ENCODE data around the gene PINLYP. TPM values are rescaled to one million over a fixed set of nuclear protein-coding genes. Genes with fewer than 3 reads are reported as not detected.
A peak's percentile ranks its signal among the peaks of the same experiment; 100 is the strongest.

PINLYP gene
- total and polyA plus RNA-seq, 2 donors (not counting 1 experiment from before 2014, with no cell fraction given) = 5.1 to 14.7 TPM

DNA sequence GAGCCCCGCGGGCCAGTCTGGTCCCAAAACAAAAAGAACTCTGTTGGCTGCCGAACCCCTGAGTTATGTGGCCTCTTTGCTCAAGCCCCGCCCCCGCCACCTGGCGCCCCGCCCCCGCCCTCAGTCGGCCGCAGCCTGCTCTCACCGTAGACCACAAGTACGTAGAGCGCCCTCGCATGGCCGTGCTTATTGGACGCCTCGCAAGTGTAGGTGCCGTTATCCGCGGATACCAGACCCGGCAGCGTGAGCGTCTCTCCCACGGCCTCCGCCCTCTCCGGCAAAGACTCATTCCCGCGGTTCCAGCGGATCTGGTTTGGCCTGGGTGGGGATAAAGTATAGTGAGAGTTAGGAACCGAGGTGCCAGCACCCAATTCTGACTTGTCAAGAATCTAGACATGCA, 49.3 kb downstream of the PINLYP start:
- Histone ChIP-seq H2AFZ (ENCODE audit: low read length) (no peak overlapping the region), H3K4me3 (replicated peaks in 1 of 4; ENCODE audit: control extremely low read depth in 1 of 4, insufficient read depth in 1 of 4, low read depth in 3 of 4, low read length in 4 of 4) (no peak overlapping the region), H3K9me3 (ENCODE audit: control insufficient read depth, insufficient read depth, low read depth, low read length) (no peaks in the 10 kb centered on the region), H3K79me2 (ENCODE audit: control insufficient read depth, insufficient read depth, low read length) (no peaks in the 10 kb centered on the region), H3K27ac (ENCODE audit: insufficient read depth, low read length) (no peak overlapping the region), H3K9ac (ENCODE audit: insufficient read depth, low read length) (no peak overlapping the region), H4K20me1 (ENCODE audit: control insufficient read depth, extremely low read depth, insufficient read depth, low read length) (no peaks in the 10 kb centered on the region), H3K4me2 (ENCODE audit: extremely low read depth, insufficient read depth, low read length) (no peak overlapping the region), H3K36me3 (ENCODE audit: control insufficient read depth, insufficient read depth, low read length) (no peaks in the 10 kb centered on the region), H3K27me3 (ENCODE audit: control insufficient read depth, insufficient read depth, low read length) (no peaks in the 10 kb centered on the region), H3K4me1 (ENCODE audit: control insufficient read depth, extremely low read depth, insufficient read depth, low read length) (peaks cover 2% of the 10 kb centered on the region)
- TF ChIP-seq, protein P1, sequence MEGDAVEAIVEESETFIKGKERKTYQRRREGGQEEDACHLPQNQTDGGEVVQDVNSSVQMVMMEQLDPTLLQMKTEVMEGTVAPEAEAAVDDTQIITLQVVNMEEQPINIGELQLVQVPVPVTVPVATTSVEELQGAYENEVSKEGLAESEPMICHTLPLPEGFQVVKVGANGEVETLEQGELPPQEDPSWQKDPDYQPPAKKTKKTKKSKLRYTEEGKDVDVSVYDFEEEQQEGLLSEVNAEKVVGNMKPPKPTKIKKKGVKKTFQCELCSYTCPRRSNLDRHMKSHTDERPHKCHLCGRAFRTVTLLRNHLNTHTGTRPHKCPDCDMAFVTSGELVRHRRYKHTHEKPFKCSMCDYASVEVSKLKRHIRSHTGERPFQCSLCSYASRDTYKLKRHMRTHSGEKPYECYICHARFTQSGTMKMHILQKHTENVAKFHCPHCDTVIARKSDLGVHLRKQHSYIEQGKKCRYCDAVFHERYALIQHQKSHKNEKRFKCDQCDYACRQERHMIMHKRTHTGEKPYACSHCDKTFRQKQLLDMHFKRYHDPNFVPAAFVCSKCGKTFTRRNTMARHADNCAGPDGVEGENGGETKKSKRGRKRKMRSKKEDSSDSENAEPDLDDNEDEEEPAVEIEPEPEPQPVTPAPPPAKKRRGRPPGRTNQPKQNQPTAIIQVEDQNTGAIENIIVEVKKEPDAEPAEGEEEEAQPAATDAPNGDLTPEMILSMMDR (conservative IDR thresholded peaks at IDR 0.05 in 1 of 2, IDR thresholded peaks at IDR 0.05 in 1 of 2; ENCODE audit: low read depth in 1 of 2, low read length in 2 of 2) = no peak
- TF ChIP-seq EZH2 (IDR thresholded peaks at IDR 0.05; ENCODE audit: low read length, missing control alignments) = no peak
- peak in 1 of 2 donors; percentile 41 for DNase-seq (ENCODE audit: low read depth in 2 of 2)

DNA sequence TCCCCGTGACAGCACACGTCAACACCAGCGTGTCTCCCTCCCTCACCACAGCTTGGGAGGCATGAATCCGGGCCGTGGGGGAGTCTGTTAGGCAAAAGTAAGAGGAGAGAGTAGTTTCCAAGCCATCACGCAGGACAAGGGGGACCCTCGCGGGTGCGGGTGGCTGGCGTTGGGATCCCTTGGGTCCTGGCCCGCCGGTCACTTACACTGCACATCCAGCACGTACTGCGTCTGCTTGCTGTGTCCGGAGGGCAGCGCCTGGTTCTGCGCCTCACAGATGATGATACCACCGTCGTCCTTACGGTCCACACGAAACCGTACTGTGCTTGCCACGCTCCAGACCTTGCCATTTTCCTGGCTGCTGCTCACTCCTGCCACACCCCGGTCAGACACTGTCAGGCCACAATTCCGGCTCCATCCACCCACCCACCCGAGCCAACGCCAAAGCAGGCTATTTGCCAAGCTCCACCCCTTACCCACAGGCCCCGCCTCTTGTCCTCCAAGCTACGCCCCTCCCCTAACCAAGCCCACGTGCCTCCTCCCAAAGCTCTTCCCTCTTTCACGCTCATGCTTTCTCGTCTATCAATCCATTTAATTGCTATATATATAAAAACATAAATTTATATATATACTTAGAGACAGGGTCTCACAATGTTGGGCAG, 50.4 kb downstream of the PINLYP start:
- Histone ChIP-seq H3K36me3 (ENCODE audit: control insufficient read depth, insufficient read depth, low read length) (no peaks in the 10 kb centered on the region), H3K27ac (ENCODE audit: insufficient read depth, low read length) (no peak overlapping the region), H4K20me1 (ENCODE audit: control insufficient read depth, extremely low read depth, insufficient read depth, low read length) (no peaks in the 10 kb centered on the region), H3K4me1 (ENCODE audit: control insufficient read depth, extremely low read depth, insufficient read depth, low read length) (no peaks in the 10 kb centered on the region), H3K4me3 (replicated peaks in 1 of 4; ENCODE audit: control extremely low read depth in 1 of 4, insufficient read depth in 1 of 4, low read depth in 3 of 4, low read length in 4 of 4) (no peak overlapping the region), H3K9me3 (ENCODE audit: control insufficient read depth, insufficient read depth, low read depth, low read length) (no peaks in the 10 kb centered on the region), H3K4me2 (ENCODE audit: extremely low read depth, insufficient read depth, low read length) (no peak overlapping the region), H2AFZ (ENCODE audit: low read length) (no peak overlapping the region), H3K79me2 (ENCODE audit: control insufficient read depth, insufficient read depth, low read length) (no peaks in the 10 kb centered on the region), H3K9ac (ENCODE audit: insufficient read depth, low read length) (no peak overlapping the region), H3K27me3 (ENCODE audit: control insufficient read depth, insufficient read depth, low read length) (no peaks in the 10 kb centered on the region)
- DNase-seq (ENCODE audit: low read depth in 2 of 2) = peak in 1 of 2 donors; percentile 19
- TF ChIP-seq, protein P1 (conservative IDR thresholded peaks at IDR 0.05 in 1 of 2, IDR thresholded peaks at IDR 0.05 in 1 of 2; ENCODE audit: low read depth in 1 of 2, low read length in 2 of 2) = no peak
- no peak for TF ChIP-seq EZH2 (IDR thresholded peaks at IDR 0.05; ENCODE audit: low read length, missing control alignments)

DNA sequence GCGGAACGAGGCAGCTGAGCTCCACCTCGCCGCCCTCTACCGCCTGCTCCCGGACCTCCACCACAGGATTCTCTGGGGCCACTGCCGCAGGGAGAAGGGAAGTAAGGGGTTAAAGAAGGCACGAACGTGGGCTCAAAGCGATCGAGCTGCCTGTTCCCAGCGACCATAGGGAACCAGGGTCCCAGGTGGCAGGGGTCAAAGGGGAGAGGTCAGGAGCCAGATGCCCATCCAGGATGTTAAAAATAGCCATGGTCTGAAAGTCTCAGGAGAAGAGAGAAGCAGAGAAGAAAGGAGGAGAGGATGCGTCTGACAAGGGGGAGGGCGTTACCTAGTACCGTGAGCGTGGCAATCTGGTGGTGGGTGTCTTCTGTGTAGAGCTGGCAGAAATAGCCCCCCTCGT, 51.2 kb downstream of the PINLYP start:
- TF ChIP-seq, protein P1 (conservative IDR thresholded peaks at IDR 0.05 in 1 of 2, IDR thresholded peaks at IDR 0.05 in 1 of 2; ENCODE audit: low read depth in 1 of 2, low read length in 2 of 2) = no peak
- no peak for TF ChIP-seq EZH2 (IDR thresholded peaks at IDR 0.05; ENCODE audit: low read length, missing control alignments)
- H3K9me3 ChIP-seq (ENCODE audit: control insufficient read depth, insufficient read depth, low read depth, low read length) = no peaks in the 10 kb centered on the region
- no peaks in the 10 kb centered on the region for H4K20me1 ChIP-seq (ENCODE audit: control insufficient read depth, extremely low read depth, insufficient read depth, low read length)
- H3K27me3 ChIP-seq (ENCODE audit: control insufficient read depth, insufficient read depth, low read length) = no peaks in the 10 kb centered on the region
- no peaks in the 10 kb centered on the region for H3K4me1 ChIP-seq (ENCODE audit: control insufficient read depth, extremely low read depth, insufficient read depth, low read length)
- no peak overlapping the region for H2AFZ ChIP-seq (ENCODE audit: low read length)
- H3K36me3 ChIP-seq (ENCODE audit: control insufficient read depth, insufficient read depth, low read length) = no peaks in the 10 kb centered on the region
- no peak overlapping the region for H3K9ac ChIP-seq (ENCODE audit: insufficient read depth, low read length)
- H3K79me2 ChIP-seq (ENCODE audit: control insufficient read depth, insufficient read depth, low read length) = no peaks in the 10 kb centered on the region
- H3K27ac ChIP-seq (ENCODE audit: insufficient read depth, low read length) = no peak overlapping the region
- no peak for DNase-seq (ENCODE audit: low read depth in 2 of 2)
- no peak overlapping the region for H3K4me2 ChIP-seq (ENCODE audit: extremely low read depth, insufficient read depth, low read length)
- H3K4me3 ChIP-seq (replicated peaks in 1 of 4; ENCODE audit: control extremely low read depth in 1 of 4, insufficient read depth in 1 of 4, low read depth in 3 of 4, low read length in 4 of 4) = no peak overlapping the region
